HepG2 (cell line): ENCODE results near the gene MRO.

Experiments used
- CCDC6 ChIP-seq: sonication (generic); formaldehyde crosslinking; IDR thresholded peaks from 2 replicates; pipeline ENCODE4 v1.8.1; 2022; ENCODE audit warnings: mild to moderate bottlenecking, missing genetic modification reagents, moderate library complexity
- ELF1 ChIP-seq: sonication (generic); formaldehyde crosslinking; IDR thresholded peaks from 2 replicates; pipeline ENCODE4 v1.4.0; 2020; ENCODE audit warnings: missing genetic modification reagents
- JUN ChIP-seq: sonication (generic); formaldehyde crosslinking; IDR thresholded peaks from 2 replicates; pipeline ENCODE4 v1.4.0; 2020; ENCODE audit warnings: mild to moderate bottlenecking, missing genetic modification reagents
- NR2C2 ChIP-seq: sonication (generic); formaldehyde crosslinking; IDR thresholded peaks from 2 replicates; pipeline ENCODE4 v1.4.0; 2020; ENCODE audit warnings: missing genetic modification reagents, mild to moderate bottlenecking, moderate library complexity, borderline replicate concordance
- SMARCE1 ChIP-seq: fragments of 450-650 bp; IDR thresholded peaks from 2 replicates; pipeline ENCODE4 v1.6.1; 2017; ENCODE audit warnings: borderline replicate concordance
- ZNF34 ChIP-seq: sonication (generic); formaldehyde crosslinking; IDR thresholded peaks from 2 replicates; pipeline ENCODE4 v1.4.0; 2020; ENCODE audit warnings: mild to moderate bottlenecking, missing genetic modification reagents, borderline replicate concordance
- ZNF382 ChIP-seq: sonication (generic); formaldehyde crosslinking; IDR thresholded peaks from 2 replicates; pipeline ENCODE4 v1.5.0; 2020; ENCODE audit warnings: missing genetic modification reagents, mild to moderate bottlenecking, borderline replicate concordance
- TF ChIP-seq, protein P1 (sequence below): sonication (generic); formaldehyde crosslinking; IDR thresholded peaks from 2 replicates; pipeline ENCODE4 v1.5.0; 2020; ENCODE audit warnings: mild to moderate bottlenecking, missing genetic modification reagents, moderate library complexity
- TF ChIP-seq, protein P2 (sequence below): sonication (generic); formaldehyde crosslinking; IDR thresholded peaks from 2 replicates; pipeline ENCODE4 v1.8.0; 2022; ENCODE audit warnings: mild to moderate bottlenecking, missing genetic modification reagents
- TF ChIP-seq, protein P3 (sequence below): sonication (generic); formaldehyde crosslinking; IDR thresholded peaks from 2 replicates; pipeline ENCODE4 v1.4.0; 2020; ENCODE audit warnings: missing genetic modification reagents, borderline replicate concordance
- TF ChIP-seq, protein P4 (sequence below): IDR thresholded peaks from 2 replicates; pipeline ENCODE4 v1.6.1; 2012; ENCODE audit warnings: low read depth, low read length, improper control_type of control experiment

DNA sequence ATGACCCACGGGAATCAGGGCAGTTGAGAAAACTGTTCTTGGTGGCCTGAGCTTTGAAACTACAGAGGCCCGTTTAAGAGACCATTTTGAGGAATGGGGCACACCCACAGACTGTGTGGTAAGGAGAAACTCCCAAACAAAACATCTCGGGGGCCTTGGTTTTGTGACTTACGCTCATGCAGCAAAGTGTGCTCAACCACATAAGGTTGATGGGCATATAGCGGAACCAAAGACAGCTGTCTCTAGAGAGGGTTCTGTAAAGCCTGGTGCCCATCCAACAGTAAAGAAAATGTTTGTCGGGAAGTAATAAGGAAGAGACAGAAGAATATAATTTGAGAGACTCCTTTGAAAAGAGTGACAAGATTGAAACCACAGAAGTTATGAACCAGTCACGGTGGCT is 5.4 kb downstream of the MRO start:
- TF ChIP-seq, protein P1, sequence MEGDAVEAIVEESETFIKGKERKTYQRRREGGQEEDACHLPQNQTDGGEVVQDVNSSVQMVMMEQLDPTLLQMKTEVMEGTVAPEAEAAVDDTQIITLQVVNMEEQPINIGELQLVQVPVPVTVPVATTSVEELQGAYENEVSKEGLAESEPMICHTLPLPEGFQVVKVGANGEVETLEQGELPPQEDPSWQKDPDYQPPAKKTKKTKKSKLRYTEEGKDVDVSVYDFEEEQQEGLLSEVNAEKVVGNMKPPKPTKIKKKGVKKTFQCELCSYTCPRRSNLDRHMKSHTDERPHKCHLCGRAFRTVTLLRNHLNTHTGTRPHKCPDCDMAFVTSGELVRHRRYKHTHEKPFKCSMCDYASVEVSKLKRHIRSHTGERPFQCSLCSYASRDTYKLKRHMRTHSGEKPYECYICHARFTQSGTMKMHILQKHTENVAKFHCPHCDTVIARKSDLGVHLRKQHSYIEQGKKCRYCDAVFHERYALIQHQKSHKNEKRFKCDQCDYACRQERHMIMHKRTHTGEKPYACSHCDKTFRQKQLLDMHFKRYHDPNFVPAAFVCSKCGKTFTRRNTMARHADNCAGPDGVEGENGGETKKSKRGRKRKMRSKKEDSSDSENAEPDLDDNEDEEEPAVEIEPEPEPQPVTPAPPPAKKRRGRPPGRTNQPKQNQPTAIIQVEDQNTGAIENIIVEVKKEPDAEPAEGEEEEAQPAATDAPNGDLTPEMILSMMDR (CRISPR knock-in tag), result no peak
- TF ChIP-seq ELF1 (CRISPR knock-in tag) (no peak), CCDC6 (CRISPR knock-in tag) (no peak), ZNF382 (CRISPR knock-in tag) (no peak), NR2C2 (CRISPR knock-in tag) (no peak), JUN (CRISPR knock-in tag) (no peak), ZNF34 (CRISPR knock-in tag) (no peak), SMARCE1 (no peak)
- TF ChIP-seq, protein P2, sequence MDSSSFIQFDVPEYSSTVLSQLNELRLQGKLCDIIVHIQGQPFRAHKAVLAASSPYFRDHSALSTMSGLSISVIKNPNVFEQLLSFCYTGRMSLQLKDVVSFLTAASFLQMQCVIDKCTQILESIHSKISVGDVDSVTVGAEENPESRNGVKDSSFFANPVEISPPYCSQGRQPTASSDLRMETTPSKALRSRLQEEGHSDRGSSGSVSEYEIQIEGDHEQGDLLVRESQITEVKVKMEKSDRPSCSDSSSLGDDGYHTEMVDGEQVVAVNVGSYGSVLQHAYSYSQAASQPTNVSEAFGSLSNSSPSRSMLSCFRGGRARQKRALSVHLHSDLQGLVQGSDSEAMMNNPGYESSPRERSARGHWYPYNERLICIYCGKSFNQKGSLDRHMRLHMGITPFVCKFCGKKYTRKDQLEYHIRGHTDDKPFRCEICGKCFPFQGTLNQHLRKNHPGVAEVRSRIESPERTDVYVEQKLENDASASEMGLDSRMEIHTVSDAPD (CRISPR knock-in tag), result no peak
- TF ChIP-seq, protein P3, sequence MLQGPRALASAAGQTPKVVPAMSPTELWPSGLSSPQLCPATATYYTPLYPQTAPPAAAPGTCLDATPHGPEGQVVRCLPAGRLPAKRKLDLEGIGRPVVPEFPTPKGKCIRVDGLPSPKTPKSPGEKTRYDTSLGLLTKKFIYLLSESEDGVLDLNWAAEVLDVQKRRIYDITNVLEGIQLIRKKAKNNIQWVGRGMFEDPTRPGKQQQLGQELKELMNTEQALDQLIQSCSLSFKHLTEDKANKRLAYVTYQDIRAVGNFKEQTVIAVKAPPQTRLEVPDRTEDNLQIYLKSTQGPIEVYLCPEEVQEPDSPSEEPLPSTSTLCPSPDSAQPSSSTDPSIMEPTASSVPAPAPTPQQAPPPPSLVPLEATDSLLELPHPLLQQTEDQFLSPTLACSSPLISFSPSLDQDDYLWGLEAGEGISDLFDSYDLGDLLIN (CRISPR knock-in tag), result no peak
- TF ChIP-seq, protein P4, sequence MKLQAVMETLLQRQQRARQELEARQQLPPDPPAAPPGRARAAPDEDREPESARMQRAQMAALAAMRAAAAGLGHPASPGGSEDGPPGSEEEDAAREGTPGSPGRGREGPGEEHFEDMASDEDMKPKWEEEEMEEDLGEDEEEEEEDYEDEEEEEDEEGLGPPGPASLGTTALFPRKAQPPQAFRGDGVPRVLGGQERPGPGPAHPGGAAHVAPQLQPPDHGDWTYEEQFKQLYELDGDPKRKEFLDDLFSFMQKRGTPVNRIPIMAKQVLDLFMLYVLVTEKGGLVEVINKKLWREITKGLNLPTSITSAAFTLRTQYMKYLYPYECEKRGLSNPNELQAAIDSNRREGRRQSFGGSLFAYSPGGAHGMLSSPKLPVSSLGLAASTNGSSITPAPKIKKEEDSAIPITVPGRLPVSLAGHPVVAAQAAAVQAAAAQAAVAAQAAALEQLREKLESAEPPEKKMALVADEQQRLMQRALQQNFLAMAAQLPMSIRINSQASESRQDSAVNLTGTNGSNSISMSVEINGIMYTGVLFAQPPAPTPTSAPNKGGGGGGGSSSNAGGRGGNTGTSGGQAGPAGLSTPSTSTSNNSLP, result no peak
